Peyer's patch (tissue), 4 donors: ENCODE data around the gene CLCNKA. TPM values are rescaled to one million over a fixed set of nuclear protein-coding genes. Genes with fewer than 3 reads are reported as not detected.
A peak's percentile ranks its signal among the peaks of the same experiment; 100 is the strongest.

Experiments
- DNase-seq, 3 donors: peaks; one replicate each; pipeline ENCODE4 v3.0.0-alpha.2; 2017 to 2019
- H3K27ac ChIP-seq, 4 donors: fragments of 200-600 bp; sonication (generic); one replicate each; pipeline ENCODE4 v1.5.1; 2016 to 2019
- H3K27me3 ChIP-seq, 2 donors: fragments of 200-600 bp; sonication (generic); one replicate each; pipeline ENCODE4 v1.5.1; 2019
- H3K36me3 ChIP-seq, 3 donors: fragments of 200-600 bp; sonication (generic); one replicate each; pipeline ENCODE4 v1.5.1; 2016 to 2019
- H3K4me1 ChIP-seq, 4 donors: fragments of 200-600 bp; sonication (generic); one replicate each; pipeline ENCODE4 v1.5.1; 2016 to 2019
- H3K4me3 ChIP-seq, 4 donors: fragments of 200-600 bp; sonication (generic); 1 replicate in 3 of 4; 2 replicates in 1 of 4; pipeline ENCODE4 v1.5.1; 2016 to 2019; ENCODE audit warnings: mild to moderate bottlenecking in 1 of 4
- H3K9me3 ChIP-seq, 4 donors: fragments of 200-600 bp; sonication (generic); one replicate each; pipeline ENCODE4 v1.5.1; 2016 to 2019; ENCODE audit warnings: mild to moderate bottlenecking in 1 of 4
- CTCF ChIP-seq, 6 experiments: fragments of 450-650 bp in 4 of 6; fragments of 200-600 bp in 2 of 6; sonication (generic) in 1 of 6; IDR thresholded peaks; one replicate each; pipeline ENCODE4 v1.5.1; 2017 to 2019; ENCODE audit warnings: antibody characterized with exemption in 6 of 6, mild to moderate bottlenecking in 3 of 6, moderate library complexity in 1 of 6
- POLR2A ChIP-seq, 2 donors: fragments of 450-650 bp; IDR thresholded peaks; one replicate each; pipeline ENCODE4 v1.5.1; 2017; ENCODE audit warnings: antibody characterized with exemption in 2 of 2, mild to moderate bottlenecking in 2 of 2, moderate library complexity in 2 of 2
- total RNA-seq, 4 donors: library from RNA; depleted of rRNA; stranded (reverse); fragments of >200 nt; gene quantifications; one replicate each; pipeline ENCODE4 v1.1.0, GENCODE V29; 2016

CLCNKA gene
- total RNA-seq, 4 donors from 2014 or later = 0.47 TPM; not detected in 3

- H3K9me3 ChIP-seq = no peaks in the 10 kb centered on the region
- H3K4me1 ChIP-seq = peaks cover 0 to 17% (median 11%) of the 10 kb centered on the region in 4 donors
- TF ChIP-seq POLR2A (IDR thresholded peaks at IDR 0.05) (no peak), CTCF (IDR thresholded peaks at IDR 0.05) (peak; percentile 84 to 96 (median 92))
- peak; percentile 70 to 90 (median 79) for DNase-seq
- no peak overlapping the region for H3K4me3 ChIP-seq
- H3K36me3 ChIP-seq = no peaks in the 10 kb centered on the region
- H3K27ac ChIP-seq = no peak overlapping the region
- no peaks in the 10 kb centered on the region for H3K27me3 ChIP-seq
Observed at GRCh38 chr1:16009030-16009460, 12.8 kb upstream of the CLCNKA start.

- DNase-seq = no peak
- Histone ChIP-seq H3K27me3 (no peaks in the 10 kb centered on the region), H3K27ac (no peak overlapping the region)
Observed at GRCh38 chr1:16009678-16010077, 12.2 kb upstream of the CLCNKA start.

GRCh38 chr1:16010837-16011236 lies 11.0 kb upstream of the CLCNKA start:
- no peak overlapping the region for H3K4me3 ChIP-seq
- no peaks in the 10 kb centered on the region for H3K36me3 ChIP-seq
- H3K9me3 ChIP-seq = no peaks in the 10 kb centered on the region
- DNase-seq = no peak
- H3K4me1 ChIP-seq = peaks cover 0 to 25% (median 11%) of the 10 kb centered on the region in 4 donors
- no peaks in the 10 kb centered on the region for H3K27me3 ChIP-seq
- H3K27ac ChIP-seq = no peak overlapping the region
- no peak for TF ChIP-seq CTCF (IDR thresholded peaks at IDR 0.05)
- no peak for TF ChIP-seq POLR2A (IDR thresholded peaks at IDR 0.05)

More at GRCh38 chr1:16009678-16010077, 12.2 kb upstream of the CLCNKA start:
- Histone ChIP-seq H3K9me3 (no peaks in the 10 kb centered on the region), H3K4me3 (no peak overlapping the region), H3K36me3 (no peaks in the 10 kb centered on the region), H3K4me1 (peaks cover 0 to 19% (median 11%) of the 10 kb centered on the region in 4 donors)
- TF ChIP-seq CTCF (IDR thresholded peaks at IDR 0.05) = no peak
- no peak for TF ChIP-seq POLR2A (IDR thresholded peaks at IDR 0.05)

GRCh38 chr1:16011936-16012589 lies 9.8 kb upstream of the CLCNKA start:
- H3K36me3 ChIP-seq = no peaks in the 10 kb centered on the region
- H3K4me1 ChIP-seq = peaks cover 0 to 25% (median 11%) of the 10 kb centered on the region in 4 donors
- peak overlapping the region in 1 of 4 donors; percentile 59 for H3K4me3 ChIP-seq
- H3K27me3 ChIP-seq = no peaks in the 10 kb centered on the region
- DNase-seq = no peak
- TF ChIP-seq POLR2A (IDR thresholded peaks at IDR 0.05) (no peak), CTCF (IDR thresholded peaks at IDR 0.05) (no peak)
- peak overlapping the region in 3 of 4 donors; percentile 47 to 81 (median 65) for H3K27ac ChIP-seq
- no peaks in the 10 kb centered on the region for H3K9me3 ChIP-seq

- H3K36me3 ChIP-seq = no peaks in the 10 kb centered on the region
- DNase-seq = peak; percentile 53 to 69 (median 63)
- H3K9me3 ChIP-seq = no peaks in the 10 kb centered on the region
- H3K4me1 ChIP-seq = peaks cover 0 to 25% (median 11%) of the 10 kb centered on the region in 4 donors
- peak overlapping the region; percentile 32 to 81 (median 56) for H3K27ac ChIP-seq
- TF ChIP-seq POLR2A (IDR thresholded peaks at IDR 0.05) (no peak), CTCF (IDR thresholded peaks at IDR 0.05) (no peak)
- peak overlapping the region; percentile 34 to 61 (median 54) for H3K4me3 ChIP-seq
- H3K27me3 ChIP-seq = no peaks in the 10 kb centered on the region
Observed at GRCh38 chr1:16012590-16013219, 9.1 kb upstream of the CLCNKA start.
